ENCODE results near the gene GRAMD1B.

GRAMD1B gene

DNA sequence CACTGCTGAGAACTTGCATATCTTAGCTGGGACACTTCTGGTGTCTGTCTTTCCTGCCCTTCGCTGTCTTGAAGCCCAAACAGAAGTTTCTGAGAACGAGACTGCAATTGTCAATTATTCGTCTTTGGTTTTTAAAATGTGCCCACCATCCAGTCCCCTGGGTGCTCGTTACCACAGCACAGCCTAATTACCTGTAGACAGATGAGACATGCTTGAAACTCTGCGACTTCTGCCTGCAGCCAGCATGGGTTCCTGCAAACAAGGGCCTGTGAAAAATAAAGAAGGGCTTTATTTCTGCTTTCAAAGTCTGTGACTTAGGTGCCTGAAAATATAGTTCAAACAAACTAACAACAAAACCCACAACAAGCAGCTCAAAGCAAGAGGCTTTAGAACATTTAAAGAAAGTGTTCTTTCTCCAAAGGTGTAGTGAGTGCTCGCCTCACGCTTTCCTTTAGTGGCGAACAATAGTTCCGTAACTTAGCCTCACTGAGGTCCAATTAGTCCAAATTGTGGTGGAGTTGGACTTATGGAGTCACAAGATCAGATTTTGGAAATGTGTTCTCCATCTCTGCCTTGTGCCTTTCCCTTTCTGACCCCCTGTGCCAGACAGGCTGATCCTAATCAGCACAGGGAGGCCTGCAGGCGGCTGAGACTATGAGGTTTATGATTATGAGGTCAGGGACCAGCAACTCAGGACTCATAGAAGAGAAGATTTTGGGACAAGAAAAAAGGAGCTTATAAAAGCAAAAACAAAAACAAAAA lies 20.4 kb upstream of the GRAMD1B start:
- no peak for DNase-seq

- DNase-seq, result no peak
Measured at GRCh38 chr11:123410218-123410549, 19.9 kb upstream of the GRAMD1B start.

DNA sequence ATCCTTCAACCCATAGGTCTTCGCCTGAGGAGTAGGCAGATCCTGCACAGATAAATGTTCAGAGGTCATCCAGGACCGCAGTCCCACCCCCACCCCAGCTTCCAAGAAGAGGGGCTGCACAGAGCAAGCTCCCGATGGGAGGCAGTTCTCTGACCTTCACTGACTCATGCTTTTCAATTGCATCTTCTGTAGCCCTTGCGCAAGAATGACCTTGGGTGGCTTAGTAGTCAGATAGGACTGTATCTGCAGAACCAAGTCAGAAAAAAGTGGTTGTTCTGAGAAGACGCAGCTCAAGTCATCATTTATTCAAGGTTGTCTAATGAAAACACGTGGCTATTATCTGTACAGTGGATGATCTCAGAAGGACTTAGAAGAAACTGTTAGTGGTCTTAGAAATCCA lies 16.4 kb upstream of the GRAMD1B start:
- DNase-seq, result no peak

DNA sequence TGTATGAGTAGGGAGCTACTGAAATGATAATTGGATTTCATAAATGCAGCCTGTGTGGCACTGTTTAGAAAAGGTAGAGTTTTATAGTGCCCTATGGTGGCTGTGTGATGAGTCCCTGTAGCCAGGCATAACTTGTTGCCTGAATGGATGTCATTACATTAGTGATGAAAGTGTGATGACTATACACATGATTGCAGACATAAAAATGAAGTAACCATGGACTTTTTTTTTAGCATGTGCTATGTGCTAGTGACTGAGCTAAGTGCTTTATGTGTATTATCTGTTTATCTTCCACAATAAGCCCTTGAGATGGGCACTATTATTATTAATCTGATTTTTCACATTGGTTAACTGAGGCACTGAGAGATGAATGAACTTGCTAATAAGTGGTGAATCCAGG lies 13.5 kb upstream of the GRAMD1B start:
- DNase-seq, result no peak

DNA sequence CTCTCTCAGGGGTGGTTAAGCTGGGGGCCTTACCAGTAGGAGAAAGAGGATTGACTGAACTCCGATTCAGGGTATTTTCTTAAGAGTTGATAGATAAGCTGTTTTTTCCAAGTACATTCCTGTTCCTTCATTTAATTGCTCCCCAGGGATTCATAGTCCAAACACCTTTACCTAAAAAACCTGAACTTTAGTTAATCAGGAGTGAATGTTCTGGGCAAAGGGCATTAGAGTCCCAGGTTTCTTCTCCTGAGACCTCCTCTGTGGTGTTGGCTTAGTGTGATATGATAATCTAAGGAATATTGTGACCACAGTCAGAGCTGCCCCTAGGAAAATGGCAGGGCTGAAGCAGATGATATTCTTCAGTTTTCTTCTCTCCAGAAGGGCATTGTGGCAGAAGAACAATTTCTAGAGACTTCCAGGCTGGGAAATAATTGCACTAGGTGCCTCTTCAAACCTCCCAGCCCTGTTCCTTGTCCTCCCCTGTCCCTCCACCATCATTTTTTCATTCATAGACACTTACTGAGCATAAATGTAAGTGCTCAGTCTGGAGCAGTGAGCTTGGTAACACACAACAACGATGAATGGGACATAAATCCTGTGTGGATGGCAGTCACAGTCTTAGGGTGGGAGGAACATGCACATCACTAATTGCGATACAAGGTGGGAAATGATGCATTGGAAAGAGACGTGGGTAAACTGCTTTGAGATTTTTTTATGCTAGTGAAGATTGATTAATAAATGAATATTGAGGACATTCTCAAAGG lies 11.5 kb upstream of the GRAMD1B start:
- DNase-seq, result no peak

DNA sequence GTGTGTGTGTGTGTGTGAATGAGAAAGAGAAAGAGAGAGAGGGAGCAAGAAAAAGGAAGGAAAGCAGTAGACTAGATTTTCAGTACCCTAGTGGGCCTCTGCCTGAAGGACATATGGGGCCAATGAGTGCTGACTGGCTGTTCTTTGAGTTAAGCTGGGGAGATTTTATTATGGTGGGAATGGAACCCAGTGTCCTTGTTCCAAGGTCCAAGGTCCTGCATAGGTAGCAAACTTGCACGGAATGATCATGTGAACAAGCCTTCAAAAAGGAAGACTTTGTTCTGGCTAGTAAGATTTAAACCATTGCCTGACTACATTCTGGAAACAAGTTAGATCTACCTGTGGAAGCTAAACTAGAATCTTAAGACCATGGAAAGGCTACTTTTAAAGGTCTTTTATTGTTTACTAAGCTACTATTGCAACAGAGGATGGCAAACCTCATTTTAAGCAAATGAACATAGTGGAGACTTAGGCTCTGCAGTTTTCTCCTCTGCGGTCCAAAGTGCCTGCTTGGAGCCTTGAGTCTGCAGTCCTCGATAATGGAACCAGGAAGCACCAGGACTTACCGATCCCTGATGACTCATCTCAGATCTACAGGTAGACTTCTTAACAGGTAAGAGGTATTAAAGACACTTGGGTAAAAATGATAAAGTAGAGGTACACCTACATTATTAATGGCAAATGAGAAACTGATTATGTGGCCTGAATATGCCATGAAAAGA lies 10.2 kb upstream of the GRAMD1B start:
- no peak for DNase-seq

- no peak for DNase-seq
Measured at GRCh38 chr11:123421589-123421988, 8.5 kb upstream of the GRAMD1B start.

- DNase-seq, result no peak
Measured at GRCh38 chr11:123425367-123425766, 4.7 kb upstream of the GRAMD1B start.

GRCh38 chr11:123426789-123427188 lies 3.3 kb upstream of the GRAMD1B start:
- peak; percentile 22 for DNase-seq

DNA sequence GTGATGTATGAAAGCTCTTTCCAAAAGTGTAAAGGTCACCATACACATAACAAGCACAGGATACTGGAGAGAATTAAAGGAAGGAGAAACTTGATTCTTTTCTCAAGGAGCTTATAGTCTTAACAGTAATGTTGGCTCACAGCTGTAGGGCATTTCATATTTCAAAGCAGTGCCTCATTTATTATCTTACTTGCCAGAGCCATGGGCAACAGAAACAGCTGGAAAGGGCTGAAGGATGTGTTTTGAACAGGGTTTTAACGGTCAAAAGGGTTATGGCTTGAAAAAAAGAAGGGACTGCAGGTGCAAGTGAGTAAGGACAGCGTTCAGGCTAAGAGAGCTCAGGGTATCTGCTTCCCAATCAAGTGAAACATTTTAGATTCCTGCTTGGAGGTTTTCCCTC lies 2.7 kb upstream of the GRAMD1B start:
- DNase-seq, result no peak

DNA sequence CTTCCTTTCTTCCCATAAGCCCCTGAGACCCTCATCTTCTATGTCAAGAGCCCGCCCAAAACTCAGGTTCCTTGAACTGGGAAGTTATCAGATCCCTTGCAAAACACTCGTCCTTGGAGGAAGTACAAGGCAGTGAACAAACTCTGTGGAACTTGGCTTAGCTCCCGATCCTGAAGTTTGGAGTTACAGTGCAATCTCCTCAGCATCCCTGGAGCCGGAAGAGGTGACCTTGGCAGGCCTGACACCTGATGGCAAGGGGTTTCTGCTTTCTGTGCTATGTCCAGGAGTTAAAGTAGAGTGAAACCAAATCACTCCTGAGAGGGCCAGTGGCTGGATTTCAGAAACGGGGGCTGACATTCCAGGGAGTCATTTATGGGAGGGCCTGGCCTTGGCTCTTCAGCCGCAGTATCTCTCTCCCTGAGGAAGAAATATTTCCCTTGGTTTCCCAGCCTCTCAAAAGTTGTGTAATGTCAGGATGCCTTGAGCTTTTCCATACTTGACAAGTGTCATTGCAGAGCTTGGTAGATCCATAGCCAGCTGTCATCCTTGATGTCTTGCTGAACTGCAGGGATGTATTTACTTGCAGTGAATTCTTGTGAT lies 1.9 kb upstream of the GRAMD1B start:
- no peak for DNase-seq

GRCh38 chr11:123429336-123429735 lies 733 bp upstream of the GRAMD1B start:
- no peak for DNase-seq

DNA sequence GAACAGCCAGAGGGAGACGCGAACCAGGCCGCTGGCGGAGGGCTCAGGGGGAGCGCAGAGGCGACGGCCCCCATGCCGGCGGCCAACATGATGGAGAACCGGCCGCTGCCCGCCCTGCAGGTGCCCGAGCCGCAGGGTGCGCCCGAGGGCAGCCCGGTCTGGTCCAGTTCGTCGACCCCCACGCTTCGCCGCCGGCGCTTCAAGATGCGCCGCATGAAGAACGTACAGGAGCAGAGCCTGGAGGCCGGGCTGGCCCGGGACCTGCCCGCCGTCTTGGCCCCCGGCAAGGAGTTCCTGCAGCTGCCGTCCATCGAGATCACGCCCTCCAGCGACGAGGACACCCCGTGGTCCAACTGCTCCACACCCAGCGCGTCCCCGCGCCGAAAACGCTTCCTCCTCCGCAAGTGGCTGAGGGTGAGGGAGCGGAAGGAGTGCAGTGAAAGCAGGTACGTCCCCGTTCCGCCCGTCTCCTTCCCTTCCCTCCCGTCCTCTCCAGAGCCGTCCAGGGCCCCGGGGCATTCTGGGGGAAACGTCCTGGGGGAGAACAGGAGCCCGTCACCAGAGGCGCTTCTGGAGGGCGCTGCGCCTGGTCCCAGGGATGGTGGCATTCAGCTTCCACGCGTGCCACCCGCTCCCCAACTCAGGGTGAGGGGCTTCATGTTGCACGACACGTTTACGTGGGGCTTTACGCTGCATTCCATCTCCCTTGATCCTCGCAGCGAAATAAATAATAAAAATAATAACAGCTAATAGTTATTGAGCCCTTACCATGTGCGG lies 840 bp downstream of the GRAMD1B start:
- DNase-seq, result no peak

DNA sequence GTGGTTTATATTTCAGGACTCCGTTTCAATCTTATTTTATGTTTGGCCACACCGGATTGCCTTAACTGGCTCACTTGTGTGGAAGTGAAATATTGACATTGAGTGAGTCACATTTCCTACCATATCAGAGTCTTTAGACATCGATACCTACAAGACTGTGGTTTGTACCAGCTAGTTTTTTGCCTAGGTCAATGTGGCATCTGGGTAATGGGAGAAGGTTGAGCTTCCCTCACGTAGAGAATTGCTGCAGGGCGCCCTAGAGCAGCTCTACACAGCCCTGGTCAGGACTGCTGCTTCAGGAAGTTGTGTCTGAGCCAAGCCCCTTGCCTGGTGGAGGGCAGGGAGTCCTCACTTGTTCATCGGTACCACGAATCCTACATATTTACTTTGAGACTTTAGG lies 1.6 kb downstream of the GRAMD1B start:
- DNase-seq, result no peak

DNA sequence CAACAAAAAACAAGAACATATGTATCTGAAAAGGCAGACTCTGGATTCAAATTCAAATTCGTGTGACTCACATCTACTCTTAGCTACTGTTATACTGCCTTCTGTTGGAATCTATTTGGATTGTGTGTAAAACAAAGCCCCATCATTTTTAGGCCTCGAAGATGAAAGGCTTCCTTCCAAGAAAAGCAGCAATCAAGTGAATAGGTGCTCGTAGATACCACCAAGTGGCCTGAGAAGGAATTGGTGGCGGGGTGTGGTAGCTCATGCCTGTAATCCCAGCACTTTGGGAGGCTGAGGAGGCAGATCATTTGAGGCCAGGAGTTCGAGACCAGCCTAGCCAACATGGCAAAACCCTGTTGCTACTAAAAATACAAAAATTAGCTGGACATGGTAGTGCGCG lies 4.2 kb downstream of the GRAMD1B start:
- no peak for DNase-seq

GRCh38 chr11:123434911-123435310 lies 4.8 kb downstream of the GRAMD1B start:
- no peak for DNase-seq

DNA sequence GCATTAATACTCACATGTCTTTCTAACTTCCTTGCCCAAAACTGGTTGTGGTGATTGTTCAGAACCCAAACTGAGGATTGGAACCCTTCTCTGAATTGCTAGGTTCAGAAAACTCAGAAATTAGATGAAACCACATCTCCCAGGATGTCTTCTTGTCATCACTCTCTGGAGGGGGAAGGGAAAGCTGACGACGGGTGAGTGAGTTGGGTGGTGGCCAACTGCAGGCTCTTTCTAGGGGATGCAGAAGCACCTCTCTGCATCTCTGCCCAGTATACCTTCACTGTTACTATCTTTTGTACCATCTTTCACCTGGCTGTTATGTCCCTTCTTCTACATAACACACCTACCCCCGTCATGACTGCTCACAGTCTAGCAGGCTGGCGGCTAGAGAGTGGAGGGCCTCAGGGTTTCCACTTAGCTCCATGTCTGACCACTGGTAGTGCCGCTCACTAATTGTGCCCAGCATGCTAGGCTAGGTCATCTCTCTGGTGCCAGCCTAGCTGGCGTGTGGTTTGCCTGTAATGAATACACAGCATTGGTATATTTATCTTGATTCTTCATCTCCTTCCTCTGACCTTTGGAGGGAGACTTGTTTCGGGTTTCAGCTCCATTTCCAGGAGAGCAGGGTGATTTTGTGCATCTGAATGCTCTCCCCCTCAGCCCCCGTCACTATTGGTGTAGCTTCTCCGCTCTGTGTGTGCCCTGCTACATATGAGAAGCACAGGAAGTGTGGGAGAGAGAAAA lies 7.3 kb downstream of the GRAMD1B start:
- no peak for DNase-seq

GRCh38 chr11:123438131-123438627 lies 8.1 kb downstream of the GRAMD1B start:
- DNase-seq, result no peak

DNA sequence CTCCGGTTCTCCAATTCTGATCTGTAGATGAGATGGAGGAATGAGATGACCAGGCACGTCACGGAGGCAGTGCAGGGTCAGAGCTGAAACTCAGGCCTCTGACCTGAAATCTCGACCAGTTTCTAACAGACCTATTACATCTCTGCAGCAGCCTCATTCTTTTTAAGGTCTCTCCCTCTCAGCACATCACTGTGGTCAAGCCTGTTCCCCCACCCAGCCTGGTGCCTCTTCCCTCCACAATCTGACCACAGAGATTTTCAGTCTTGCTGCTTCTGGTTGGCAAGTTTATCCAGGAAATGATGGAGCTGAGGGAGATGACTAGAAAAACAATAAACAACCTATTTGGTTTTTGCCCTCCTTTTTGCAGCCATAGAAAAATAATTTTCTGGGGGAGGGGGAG lies 9.5 kb downstream of the GRAMD1B start:
- no peak for DNase-seq

GRCh38 chr11:123441161-123441560 lies 11.1 kb downstream of the GRAMD1B start:
- DNase-seq, result no peak

GRCh38 chr11:123443851-123444623 lies 14.0 kb downstream of the GRAMD1B start:
- DNase-seq, result no peak
